Activated CD8-positive, alpha-beta memory T cell treated with anti-CD3 and anti-CD28 coated beads for 1 hour (primary cell): ENCODE measurements around the gene SLC16A12.

ENCODE experiments used
- DNase-seq, 2 donors: peaks; one replicate each; pipeline ENCODE4 v3.0.0-alpha.2; 2020; ENCODE audit warnings: low read depth in 1 of 2; ENCODE audit errors: extremely low read depth in 1 of 2

The SLC16A12 gene, protein sequence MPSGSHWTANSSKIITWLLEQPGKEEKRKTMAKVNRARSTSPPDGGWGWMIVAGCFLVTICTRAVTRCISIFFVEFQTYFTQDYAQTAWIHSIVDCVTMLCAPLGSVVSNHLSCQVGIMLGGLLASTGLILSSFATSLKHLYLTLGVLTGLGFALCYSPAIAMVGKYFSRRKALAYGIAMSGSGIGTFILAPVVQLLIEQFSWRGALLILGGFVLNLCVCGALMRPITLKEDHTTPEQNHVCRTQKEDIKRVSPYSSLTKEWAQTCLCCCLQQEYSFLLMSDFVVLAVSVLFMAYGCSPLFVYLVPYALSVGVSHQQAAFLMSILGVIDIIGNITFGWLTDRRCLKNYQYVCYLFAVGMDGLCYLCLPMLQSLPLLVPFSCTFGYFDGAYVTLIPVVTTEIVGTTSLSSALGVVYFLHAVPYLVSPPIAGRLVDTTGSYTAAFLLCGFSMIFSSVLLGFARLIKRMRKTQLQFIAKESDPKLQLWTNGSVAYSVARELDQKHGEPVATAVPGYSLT

DNA sequence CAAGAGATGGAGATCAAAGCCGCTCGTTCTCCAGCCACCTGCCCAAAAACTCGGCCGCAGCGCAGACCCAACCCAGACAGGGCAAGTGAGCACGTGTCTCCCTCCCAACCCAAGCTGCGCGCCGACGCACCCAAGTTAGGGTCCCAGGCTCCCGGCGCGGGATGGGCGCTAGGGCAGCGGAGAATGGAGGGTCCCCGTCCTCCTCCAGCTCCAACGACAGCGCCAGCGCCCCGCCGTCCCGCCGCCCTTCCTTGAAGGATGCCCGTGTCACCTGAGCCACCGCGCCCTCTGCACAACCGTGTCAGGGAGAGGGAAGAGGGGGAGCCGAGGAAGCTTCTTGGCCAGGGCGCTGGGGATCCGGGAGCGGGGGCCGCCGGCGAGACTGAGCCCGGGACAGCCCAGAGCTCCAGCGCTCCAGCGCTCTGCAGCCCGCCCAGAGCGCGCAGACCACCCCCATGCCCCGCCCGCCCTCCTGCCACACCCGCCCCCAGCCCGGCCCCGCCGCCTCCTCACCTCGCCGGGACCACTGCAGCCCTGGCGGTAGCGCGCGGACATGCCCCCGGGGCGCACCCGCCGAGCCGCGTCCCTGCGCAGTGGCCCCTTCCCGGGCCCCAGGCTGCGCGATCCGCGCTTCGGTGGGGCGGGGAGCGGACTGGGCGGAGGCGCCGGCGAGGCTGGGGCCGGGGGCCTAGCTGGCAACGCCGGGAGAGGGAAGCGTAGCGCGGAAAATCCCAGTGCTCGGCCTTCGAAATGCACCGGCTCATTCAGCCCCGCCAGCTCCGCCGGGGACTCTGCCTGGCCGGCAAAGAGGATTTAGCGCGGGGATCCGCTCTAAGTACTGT is at the start of gene SLC16A12:
TSS of gene SLC16A12 (minus strand) at position 424 of the 842 bp plus-strand sequence. CDS start 73,016 bp downstream, outside the sequence.
- DNase-seq = no peak

DNA sequence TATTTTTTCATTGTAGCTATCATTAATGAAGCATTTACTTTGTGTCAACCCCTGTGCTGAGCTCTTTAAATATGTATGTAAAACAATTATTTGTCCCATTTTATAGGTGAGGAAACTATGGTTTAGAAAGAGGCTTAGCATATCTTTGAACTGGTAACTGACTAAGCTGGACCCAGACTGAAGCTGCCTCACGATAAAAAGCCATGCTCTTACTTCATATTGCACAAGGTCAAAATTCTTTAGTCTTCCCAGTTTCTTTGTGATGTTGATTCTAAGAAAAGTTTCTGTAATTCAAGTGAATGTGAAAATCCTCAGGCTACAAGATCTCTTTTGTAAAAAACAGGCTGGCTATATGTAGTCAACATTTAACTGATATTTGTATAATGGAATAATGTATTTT is 46.6 kb upstream of the SLC16A12 start:
- DNase-seq = no peak

DNA sequence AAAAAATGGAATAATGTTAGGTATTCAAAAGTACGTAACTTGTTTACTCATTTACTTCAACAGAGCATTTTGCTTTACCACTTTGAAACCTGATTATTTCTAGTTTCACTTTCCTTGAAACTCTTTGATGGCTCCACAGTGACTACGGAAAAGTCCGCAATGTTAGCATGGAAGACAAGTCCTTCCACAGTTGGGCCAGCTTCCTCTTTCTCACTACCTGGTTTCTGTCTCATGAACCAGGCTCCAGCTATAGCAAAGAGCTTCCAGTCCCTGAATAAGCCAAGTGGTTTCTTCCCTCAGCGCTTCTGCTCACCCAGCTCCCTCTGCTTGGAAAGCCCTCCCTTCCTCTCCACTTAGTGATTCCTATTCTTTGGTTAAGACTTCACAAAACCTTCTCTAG is 44.8 kb upstream of the SLC16A12 start:
- no peak for DNase-seq

DNA sequence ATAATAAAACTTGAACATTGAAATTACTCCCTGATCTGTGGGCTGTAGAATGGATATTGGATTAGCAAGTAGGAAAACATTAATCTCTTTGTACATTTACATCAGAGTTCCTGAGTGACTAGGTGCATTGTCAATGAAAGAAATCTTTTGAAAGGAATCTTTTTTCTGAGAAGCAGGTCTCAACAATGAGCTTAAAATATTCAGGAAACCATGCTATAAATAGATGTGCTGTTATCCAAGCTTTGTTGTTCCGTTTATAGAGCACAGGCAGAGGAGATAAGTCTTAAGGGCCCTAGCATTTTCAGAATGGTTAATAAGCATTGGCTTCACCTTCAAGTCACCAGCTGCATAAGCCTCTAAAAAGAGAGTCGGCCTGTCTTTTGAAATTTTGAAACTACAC is 41.3 kb upstream of the SLC16A12 start:
- DNase-seq = no peak

DNA sequence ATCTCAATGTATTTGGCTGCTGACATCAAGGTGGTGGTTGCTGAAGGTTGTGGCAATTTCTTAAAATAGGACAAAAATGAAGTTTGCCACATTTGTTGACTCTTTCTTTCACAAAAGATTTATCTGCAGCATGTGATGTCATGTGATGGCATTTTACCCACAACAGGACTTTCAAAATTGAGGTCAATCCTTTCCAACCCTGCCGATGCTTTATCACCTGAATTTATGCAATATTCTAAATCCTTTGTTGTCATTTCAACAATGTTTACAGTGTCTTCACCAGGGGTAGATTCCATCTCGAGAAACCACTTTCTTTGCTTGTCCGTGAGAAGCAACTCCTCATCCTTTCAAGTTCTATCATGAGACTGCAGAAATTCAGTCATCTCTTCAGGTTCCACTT is 40.6 kb upstream of the SLC16A12 start:
- no peak for DNase-seq

DNA sequence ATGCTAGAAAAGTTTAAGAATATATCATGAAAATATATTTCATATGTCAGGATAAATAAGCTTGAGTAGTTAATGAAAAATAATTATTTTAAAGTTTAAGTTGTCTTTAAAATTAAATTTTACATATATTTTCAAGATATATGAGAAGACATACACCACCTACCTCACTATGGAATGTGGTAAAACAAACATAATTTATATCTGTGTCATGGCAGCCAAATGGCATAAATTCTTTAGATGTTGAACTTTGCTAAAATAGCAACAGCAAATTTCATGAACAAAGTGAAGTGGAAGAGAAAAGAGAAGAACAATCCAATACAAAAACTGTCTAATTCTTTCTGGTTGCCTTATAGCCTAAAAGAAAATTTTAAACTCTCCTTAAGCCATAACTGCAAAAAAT is 39.6 kb upstream of the SLC16A12 start:
- no peak for DNase-seq

DNA sequence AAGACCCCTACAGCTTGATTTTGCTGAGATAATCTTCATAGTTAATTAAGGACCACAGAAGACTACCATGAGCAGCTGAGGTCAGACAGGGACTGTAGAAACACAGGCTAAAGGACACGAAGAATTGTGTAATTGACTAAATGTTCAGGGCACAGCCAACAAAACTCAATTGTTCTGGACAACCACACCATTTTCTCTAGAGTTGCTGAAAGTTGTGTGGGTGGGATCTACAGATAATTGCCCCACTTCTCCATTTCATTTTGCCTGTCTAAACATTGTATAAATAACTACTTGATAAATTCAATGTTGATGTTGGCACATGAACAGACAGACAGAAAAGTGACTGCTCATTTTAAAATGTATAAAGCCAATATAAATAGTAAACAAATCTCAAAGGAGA is 39.0 kb upstream of the SLC16A12 start:
- no peak for DNase-seq

DNA sequence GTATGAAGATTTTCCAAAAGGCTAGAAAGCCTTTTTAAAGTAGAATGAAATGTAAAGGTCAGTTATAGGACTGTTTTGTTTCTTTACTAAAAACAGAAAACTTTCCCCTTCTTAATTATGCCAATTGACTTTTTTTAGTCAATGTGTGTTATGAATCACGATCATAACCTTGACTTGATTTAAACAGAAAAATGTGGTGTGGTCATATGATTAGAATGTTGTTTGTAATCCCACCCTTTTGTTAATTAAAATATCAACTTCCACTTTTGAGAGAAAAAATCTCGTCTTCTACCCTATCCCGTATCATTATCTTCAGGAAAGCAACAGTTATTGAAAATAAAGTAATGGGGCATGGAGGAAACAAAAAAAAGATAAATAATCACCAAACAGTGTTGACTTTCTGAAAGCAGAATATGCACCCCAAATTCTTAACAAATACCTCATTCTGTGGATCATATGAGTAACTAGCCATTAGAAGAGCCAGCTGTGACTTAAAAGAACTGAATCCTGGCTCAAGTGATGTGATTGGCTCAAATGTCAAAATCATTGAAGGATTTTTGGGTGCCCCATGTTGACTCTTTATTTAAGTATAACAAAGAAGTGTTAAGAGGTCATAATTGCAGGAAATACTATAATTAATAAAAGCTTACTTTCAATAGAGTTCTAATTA is 32.3 kb upstream of the SLC16A12 start:
- DNase-seq = no peak

DNA sequence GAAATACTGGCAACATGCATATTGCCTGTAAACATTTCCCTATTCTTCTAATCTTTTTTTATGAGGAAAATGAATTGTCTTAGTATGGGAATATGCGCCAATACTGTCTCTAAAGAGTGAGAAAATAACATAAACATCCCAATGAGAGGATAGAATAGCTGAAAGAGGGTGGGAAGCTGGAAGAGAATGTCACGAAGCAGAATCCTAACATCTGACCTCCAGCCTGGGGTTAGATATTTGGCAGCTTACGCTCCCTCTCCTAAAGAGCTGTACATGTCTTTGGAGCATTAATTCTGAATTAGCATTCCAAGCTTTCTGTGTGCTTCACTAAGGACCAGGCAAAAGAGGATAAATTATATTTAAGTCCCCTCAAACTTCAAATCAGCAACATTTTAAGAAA is 31.6 kb upstream of the SLC16A12 start:
- DNase-seq = no peak

DNA sequence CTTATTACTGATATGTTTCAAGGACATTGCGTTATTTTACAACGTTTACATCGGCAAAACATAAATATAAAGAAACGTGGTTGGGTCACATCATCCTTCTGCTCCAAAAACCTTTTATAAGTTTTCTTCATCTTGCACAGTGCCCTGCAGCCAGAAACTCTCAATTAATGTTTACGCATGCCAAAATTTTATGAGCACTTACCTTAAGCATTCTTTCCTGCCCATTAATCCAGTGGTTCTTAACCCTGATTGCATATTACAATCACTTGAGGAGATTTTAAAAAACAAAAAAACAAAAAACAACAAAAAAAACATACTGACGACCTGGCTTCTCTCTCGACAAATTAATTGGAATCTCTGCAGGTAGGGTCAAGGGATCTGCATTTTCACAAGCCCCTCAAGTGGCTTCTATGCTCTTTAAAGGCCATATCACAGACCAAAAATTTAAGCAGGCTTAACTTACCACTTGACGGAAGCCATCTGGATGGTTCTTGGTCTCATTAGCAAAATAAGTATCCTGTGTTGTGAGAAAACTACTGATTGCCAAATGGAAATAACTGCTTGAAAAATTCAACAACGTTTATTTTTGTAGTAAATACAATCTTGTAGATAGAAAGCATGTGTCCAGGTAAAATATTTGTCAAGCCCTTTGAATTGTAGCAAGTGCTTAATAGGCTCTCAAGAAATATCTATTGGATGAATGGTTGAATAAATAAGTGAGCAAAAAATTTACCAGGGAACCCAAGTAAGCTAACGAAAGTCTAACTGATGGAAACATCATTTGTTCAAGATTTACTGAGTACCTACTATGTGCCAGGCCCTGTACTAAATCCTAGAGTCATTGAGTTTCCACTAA is 30.9 kb upstream of the SLC16A12 start:
- no peak for DNase-seq

DNA sequence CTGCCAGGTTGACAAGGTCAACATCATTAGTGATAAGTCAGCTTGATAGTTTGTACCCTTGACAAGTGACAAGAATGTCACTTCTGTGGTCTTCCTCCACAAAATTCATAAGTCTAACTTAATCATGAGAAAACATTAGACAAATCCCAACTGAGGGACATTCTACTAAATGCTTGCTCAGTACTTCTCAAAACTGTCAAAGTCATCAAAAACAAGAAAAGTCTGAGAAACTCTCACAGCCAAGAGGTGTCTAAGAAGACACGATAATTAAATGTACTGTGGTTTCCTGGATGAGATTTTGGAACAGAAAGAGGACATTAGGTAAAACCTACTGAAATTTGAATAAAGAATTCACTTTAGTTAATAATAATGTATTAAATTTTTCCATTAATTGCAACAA is 29.8 kb upstream of the SLC16A12 start:
- no peak for DNase-seq

DNA sequence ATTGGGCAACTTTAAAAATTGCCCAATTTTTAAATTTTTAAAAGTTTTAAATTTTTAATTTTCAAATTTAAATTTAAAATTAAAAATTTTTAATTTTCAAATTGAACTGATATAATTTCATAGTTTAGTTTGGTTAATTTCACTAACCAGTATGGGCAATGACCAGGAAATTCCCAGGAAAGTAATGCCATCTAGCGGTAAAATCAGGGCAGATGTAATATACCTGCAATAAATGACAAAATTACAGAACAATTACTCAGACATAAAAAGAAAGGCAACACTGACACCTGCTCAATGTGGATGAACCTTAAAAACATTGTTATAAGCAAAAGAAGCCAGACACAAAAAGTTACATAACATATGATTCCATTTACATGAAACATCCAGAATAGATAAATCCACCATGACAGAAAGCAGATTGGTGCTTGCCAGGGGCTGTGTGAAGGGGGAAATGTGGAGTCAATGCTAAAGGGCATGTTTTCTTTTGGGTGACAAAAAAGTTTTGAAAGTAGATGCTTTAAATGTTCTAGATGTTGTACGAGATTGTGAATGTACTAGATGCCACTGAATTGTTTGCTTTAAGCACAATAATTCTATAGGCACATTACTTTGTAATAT is 28.6 kb upstream of the SLC16A12 start:
- no peak for DNase-seq

DNA sequence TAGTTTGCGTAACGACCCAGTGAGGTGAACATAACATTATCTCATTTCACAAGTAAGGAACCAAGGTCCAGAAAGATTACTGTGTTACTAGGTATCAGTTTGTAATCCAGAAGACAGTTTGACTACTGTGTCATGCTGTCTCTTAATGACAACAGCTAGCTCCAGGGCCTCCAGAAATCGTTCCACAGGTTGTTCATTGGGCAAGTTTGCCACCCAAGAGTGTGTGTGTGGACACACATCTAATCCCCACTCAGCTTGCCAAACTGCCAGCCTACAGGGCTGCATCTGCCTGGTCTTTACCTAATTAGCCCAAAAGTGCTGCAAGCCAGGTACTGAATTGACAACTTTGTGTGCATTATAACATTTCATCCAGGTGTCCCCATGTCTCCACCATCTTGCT is 27.9 kb upstream of the SLC16A12 start:
- DNase-seq = no peak

DNA sequence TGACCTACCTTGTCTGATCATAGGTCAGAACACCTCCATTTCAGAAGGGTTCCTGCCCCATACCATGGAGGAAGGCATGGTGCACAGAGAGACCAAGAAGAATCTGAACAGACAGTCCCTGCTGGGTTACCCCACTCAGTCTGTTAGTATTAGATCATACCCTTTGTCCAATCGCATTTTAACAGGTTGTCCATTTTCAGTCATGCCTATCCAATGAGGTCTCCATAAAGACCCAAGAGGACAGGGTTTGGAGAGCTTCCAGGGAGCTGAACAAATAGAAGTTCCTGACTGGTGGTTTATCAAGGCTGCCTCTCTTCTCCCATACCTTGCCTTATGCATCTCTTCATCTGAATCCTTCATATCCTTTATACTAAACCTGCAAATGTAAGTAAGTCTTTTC is 21.2 kb upstream of the SLC16A12 start:
- no peak for DNase-seq

DNA sequence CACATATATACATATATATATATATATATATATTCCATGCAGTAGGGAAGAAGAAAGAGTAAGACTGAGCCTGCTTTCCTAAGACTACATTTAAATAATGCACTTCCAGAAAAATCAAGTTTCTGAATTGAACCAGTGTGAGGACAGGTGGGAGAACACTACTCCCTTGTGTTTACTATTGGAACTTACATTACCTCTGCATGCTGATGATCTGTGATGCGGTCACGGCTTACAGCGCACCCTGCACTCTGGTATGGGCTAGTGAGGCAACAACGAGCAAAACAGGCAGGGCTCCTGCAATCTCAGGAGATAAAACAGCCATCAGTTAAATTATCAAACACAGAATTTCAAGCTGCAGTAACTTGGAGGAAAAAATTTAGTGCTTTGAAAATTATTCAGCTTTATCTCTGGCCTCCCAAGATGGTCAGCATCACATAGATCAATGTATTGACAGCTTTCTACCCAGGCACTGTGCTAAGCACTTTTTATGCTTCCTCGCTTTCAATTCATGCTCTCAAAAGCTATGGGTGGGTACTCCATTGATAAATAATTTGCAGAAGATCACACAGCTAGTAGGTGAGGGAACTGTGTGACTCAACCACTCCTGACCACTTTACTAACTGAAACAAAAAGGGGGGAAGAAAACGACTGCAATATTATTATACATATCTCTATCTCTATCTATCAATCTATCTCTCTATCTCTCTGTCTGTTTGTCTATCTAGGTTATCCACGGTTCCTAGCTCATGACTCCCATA is 20.5 kb upstream of the SLC16A12 start:
- no peak for DNase-seq

DNA sequence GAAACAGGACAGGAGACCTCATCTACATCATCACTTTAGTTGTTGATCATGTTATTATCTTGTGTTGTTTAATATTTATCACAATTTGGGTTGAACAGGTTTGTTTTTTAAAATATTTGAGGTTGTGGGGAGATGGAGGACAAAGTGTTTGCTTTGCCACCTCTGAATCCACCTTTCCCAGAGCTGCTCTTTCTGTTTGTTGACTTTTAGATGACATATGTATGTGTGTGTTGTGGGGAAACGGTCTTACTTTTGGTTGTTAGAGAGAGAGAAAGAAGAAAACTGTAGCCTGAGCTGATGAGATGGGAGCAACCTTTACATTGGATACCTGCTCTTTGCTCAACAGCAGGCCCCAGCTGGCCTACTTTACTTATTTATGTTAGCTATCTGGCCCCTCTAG is 19.0 kb upstream of the SLC16A12 start:
- DNase-seq = no peak

DNA sequence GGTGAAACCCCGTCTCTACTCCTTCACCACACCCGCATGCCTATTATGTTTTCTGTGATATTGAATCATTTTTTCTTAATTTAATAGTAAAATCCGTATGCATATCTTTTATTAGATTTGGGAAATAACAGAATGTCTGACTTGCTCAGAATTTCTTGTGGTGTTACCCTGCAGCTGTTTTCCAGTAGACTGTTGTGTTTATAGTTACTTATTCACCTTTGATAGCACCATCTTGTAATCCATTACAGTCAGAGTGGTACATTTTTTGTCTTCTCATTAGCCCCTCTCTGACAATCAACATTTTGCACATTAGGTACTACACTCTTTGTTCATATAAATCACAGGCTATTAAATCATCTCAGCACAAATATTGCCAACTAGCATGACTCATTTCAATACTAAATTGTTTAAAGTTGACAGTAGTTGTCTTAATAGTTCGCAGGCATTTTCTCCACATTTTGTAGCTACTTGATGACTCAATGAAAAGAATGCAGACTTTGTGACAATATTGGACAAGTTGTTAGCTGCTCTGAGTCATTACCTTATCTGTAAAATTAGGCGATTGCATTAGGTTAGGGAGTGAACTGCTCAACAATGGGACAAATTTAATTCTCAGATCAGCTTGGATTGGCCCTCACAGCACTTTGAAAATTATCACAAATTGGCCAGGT is 17.8 kb upstream of the SLC16A12 start:
- no peak for DNase-seq

DNA sequence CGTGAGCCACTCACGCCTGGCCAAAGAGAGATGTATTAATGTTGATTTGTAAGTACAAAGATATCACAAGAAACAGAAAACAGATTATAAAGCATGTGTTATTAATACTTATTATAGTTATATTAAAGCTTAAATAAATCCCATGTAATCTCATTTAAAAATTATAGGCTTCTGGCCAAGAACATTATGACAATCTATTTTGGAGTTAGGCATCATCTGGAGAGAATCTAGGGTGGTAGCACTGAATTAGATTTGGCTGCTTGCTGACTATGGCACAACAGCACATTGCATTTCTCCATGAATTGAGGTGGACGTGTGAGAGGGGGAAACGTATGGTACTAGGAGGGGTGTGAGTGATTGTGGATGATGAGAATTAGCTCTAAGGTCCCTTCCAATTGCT is 16.8 kb upstream of the SLC16A12 start:
- no peak for DNase-seq

DNA sequence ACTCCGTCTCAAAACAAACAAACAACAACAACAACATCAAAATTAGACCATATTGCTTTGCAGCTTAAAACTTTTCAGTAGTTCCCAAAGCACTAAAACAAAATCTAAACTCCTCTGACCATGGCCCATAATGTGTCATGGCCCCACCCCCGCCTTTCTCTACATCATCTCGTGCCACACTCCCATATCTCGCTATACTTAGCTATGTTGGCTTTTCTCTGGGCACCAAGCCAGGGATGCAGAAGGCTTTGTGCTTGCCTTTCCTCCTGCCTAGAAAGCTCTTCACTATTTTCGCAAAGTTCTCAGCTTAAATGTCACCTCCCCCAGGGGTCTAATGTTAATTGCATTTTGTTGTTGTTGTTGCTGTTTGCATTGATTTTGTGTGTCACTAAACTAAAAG is 15.1 kb upstream of the SLC16A12 start:
- no peak for DNase-seq
